ENCODE measurements around the gene PDP2. TPM values are rescaled to one million over a fixed set of nuclear protein-coding genes. Genes with fewer than 3 reads are reported as not detected.

PDP2 gene
- polyA plus RNA-seq, 1 of the 3 experiments (the other 2 are of a cell fraction): 4.7 TPM

DNA sequence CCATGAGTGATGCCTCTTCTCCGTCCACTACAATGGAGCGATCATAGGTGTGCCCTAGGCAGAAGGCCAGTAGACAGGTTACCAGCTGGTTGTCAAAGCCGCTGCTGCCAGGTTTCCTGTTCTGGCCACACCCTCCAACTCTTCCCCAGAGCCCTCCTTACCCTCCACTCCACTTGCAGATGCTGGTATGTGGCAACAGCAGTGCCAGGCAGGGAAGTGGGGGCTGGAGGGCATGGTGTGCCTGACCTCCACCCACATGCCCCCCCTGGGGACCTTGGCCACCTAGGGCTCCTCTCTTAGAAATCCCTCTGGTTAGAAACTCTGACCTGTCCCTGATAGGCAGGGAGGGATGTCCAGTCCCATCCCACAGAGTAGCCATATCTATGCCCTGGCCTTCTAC is 43.6 kb downstream of the PDP2 start:
- H3K9ac ChIP-seq: no peak overlapping the region
- H3K9me3 ChIP-seq: no peaks in the 10 kb centered on the region
- 100% methylated on average over 1 of the region's 3 CpGs for WGBS (ENCODE audit: low lambda C conversion rate)
- no peak overlapping the region for H3K4me3 ChIP-seq (ENCODE audit: low read depth in 2 of 2, low read length in 1 of 2)
- ChIA-PET POLR2A (no interaction called here), CTCF (interaction anchor here (1.2 to 13.6 kb wide), 4 partner anchors 9 to 28 kb away, joined by 5 to 174 read pairs (median 6); no protein-coding TSS in a partner anchor)
- peaks cover 4 to 13% of the 10 kb centered on the region in 2 experiments; a peak in 3 of 4 replicates for H3K4me1 ChIP-seq (ENCODE audit: control insufficient read depth in 1 of 2, insufficient read depth in 2 of 2, low read depth in 1 of 2, low read length in 1 of 2)
- H3F3A ChIP-seq (replicated peaks; ENCODE audit: insufficient read depth): peaks cover 5% of the 10 kb centered on the region
- no peaks in the 10 kb centered on the region for H3K27me3 ChIP-seq (ENCODE audit: insufficient read depth)
- H3K27ac ChIP-seq (ENCODE audit: low read depth in 2 of 2, low read length in 1 of 2): no peak overlapping the region
- no peak for DNase-seq
- no peaks in the 10 kb centered on the region for H3K9me2 ChIP-seq
- TF ChIP-seq NRF1 (IDR thresholded peaks at IDR 0.05; ENCODE audit: low read depth, low read length) (no peak), RFX5 (IDR thresholded peaks at IDR 0.05; ENCODE audit: low read length) (no peak), RAD21 (IDR thresholded peaks at IDR 0.05; ENCODE audit: low read length) (no peak)
- TF ChIP-seq, protein P1, sequence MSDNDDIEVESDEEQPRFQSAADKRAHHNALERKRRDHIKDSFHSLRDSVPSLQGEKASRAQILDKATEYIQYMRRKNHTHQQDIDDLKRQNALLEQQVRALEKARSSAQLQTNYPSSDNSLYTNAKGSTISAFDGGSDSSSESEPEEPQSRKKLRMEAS (IDR thresholded peaks at IDR 0.05; ENCODE audit: low read depth): no peak
- TF ChIP-seq, protein P2, sequence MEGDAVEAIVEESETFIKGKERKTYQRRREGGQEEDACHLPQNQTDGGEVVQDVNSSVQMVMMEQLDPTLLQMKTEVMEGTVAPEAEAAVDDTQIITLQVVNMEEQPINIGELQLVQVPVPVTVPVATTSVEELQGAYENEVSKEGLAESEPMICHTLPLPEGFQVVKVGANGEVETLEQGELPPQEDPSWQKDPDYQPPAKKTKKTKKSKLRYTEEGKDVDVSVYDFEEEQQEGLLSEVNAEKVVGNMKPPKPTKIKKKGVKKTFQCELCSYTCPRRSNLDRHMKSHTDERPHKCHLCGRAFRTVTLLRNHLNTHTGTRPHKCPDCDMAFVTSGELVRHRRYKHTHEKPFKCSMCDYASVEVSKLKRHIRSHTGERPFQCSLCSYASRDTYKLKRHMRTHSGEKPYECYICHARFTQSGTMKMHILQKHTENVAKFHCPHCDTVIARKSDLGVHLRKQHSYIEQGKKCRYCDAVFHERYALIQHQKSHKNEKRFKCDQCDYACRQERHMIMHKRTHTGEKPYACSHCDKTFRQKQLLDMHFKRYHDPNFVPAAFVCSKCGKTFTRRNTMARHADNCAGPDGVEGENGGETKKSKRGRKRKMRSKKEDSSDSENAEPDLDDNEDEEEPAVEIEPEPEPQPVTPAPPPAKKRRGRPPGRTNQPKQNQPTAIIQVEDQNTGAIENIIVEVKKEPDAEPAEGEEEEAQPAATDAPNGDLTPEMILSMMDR (IDR thresholded peaks at IDR 0.05): no peak
- H3K4me2 ChIP-seq: no peak overlapping the region
- H3K36me3 ChIP-seq (replicated peaks in 1 of 2; ENCODE audit: control insufficient read depth in 1 of 2, insufficient read depth in 2 of 2, low read length in 1 of 2): no peaks in the 10 kb centered on the region
- H4K20me1 ChIP-seq (ENCODE audit: insufficient read depth): no peaks in the 10 kb centered on the region
- no peak overlapping the region for H2AFZ ChIP-seq (ENCODE audit: low read depth)
- no peaks in the 10 kb centered on the region for H3K79me2 ChIP-seq (ENCODE audit: insufficient read depth)

DNA sequence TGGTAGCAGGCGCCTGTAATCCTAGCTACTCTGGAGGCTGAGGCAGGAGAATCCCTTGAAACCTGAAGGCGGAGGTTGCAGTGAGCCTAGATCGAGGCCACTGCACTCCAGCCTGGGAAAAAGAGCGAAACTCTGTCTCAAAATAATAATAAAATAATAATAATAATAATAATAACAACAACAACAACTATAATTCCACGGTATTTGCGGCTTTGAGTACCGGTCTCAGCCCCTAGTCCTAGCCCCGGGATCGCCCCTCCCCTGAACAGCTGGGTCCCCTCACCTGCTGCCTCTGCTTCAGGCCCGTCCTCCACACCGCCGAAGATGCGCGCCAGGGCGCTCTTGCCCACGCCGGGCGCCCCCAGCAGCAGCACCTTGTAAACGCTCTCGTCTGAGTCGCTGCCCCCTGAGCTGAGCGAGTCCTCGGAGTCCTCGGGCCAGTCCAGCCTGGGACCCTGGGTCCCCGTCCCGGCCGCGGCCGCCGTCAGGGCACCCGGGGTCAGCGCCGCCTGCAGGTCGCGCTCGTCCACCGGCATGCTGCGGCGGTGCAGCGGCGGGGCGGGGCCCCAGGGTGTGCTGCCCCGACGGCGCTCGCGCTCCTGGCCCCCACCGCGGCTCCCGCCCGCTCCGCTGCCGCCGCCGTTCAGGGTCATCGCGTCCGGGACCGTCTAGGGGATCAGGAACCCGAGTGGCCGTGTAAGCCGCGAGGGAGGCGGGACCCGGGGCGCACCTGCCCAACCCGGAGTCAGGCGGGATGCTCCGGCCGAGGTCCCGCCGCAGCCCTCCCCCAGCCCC is 44.4 kb downstream of the PDP2 start:
- no peak overlapping the region for H2AFZ ChIP-seq (ENCODE audit: low read depth)
- 49% methylated on average over 21 of the region's 72 CpGs for WGBS (ENCODE audit: low lambda C conversion rate)
- CTCF ChIA-PET: interaction anchor here (0.7 to 13.6 kb wide), 8 partner anchors 8 to 93 kb away, joined by 3 to 174 read pairs (median 4); partner anchors contain the start of gene CES3

More for the DNA sequence above, 44.4 kb downstream of the PDP2 start:
- no peaks in the 10 kb centered on the region for H3K27me3 ChIP-seq (ENCODE audit: insufficient read depth)
- peaks cover 8% of the 10 kb centered on the region for H3F3A ChIP-seq (replicated peaks; ENCODE audit: insufficient read depth)
- peak overlapping the region in 1 of 2 experiments; percentile 37; a peak in 2 of 4 replicates for H3K4me3 ChIP-seq (ENCODE audit: low read depth in 2 of 2, low read length in 1 of 2)
- POLR2A ChIA-PET: no interaction called here
- H3K4me1 ChIP-seq (ENCODE audit: control insufficient read depth in 1 of 2, insufficient read depth in 2 of 2, low read depth in 1 of 2, low read length in 1 of 2): peaks cover 4 to 13% of the 10 kb centered on the region in 2 experiments; a peak in 3 of 4 replicates
- no peaks in the 10 kb centered on the region for H4K20me1 ChIP-seq (ENCODE audit: insufficient read depth)
- H3K9ac ChIP-seq: no peak overlapping the region
- no peak overlapping the region for H3K27ac ChIP-seq (ENCODE audit: low read depth in 2 of 2, low read length in 1 of 2)
- no peak overlapping the region for H3K4me2 ChIP-seq
- TF ChIP-seq, protein P2 (IDR thresholded peaks at IDR 0.05): peak; percentile 50
- TF ChIP-seq, protein P3, sequence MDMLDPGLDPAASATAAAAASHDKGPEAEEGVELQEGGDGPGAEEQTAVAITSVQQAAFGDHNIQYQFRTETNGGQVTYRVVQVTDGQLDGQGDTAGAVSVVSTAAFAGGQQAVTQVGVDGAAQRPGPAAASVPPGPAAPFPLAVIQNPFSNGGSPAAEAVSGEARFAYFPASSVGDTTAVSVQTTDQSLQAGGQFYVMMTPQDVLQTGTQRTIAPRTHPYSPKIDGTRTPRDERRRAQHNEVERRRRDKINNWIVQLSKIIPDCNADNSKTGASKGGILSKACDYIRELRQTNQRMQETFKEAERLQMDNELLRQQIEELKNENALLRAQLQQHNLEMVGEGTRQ (IDR thresholded peaks at IDR 0.05; ENCODE audit: borderline replicate concordance, low read depth, low read length): no peak
- TF ChIP-seq RAD21 (IDR thresholded peaks at IDR 0.05; ENCODE audit: low read length): 0 out of 2 replicates have a peak, but pooled peaks have one; percentile 18
- TF ChIP-seq SMC3 (IDR thresholded peaks at IDR 0.05; ENCODE audit: low read depth, low read length): peak; percentile 31; the same call in 1 of the 2 replicates
- no peaks in the 10 kb centered on the region for H3K9me2 ChIP-seq
- H3K36me3 ChIP-seq (replicated peaks in 1 of 2; ENCODE audit: control insufficient read depth in 1 of 2, insufficient read depth in 2 of 2, low read length in 1 of 2): no peaks in the 10 kb centered on the region
- H3K9me3 ChIP-seq: no peaks in the 10 kb centered on the region
- DNase-seq: peak; percentile 94
- H3K79me2 ChIP-seq (ENCODE audit: insufficient read depth): no peaks in the 10 kb centered on the region
